VCaP (cell line): ENCODE results near the gene GLRX2.

Source experiments
- H3K27ac ChIP-seq: fragments of 450-650 bp; 2 replicates; pipeline ENCODE4 v1.5.1; 2017
- TF ChIP-seq, protein P1 (sequence below): fragments of 450-650 bp; conservative IDR thresholded peaks from 2 replicates; pipeline ENCODE4 v1.5.1; 2017; ENCODE audit warnings: mild to moderate bottlenecking, moderate library complexity

The GLRX2 gene

DNA sequence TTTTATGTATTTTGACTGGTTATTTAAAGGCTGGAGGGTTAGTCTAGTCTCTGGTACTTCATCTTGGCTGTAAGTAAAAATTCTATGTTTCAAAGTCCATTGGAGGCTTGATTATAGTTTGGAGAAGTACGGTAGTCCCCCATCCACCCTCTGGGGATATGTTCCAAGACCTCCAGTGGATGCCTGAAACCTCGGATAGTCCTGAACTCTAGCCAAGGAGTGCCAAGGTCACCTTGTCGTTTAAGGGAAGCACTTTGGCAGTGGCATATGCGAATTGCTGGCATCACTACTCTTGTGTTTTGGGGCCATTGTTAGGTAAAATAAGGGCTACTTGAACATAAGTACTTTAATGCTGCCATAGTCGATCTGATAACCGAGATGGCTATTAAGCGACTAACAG lies 35.0 kb upstream of the GLRX2 start:
- H3K27ac ChIP-seq, result no peak overlapping the region
- TF ChIP-seq, protein P1, sequence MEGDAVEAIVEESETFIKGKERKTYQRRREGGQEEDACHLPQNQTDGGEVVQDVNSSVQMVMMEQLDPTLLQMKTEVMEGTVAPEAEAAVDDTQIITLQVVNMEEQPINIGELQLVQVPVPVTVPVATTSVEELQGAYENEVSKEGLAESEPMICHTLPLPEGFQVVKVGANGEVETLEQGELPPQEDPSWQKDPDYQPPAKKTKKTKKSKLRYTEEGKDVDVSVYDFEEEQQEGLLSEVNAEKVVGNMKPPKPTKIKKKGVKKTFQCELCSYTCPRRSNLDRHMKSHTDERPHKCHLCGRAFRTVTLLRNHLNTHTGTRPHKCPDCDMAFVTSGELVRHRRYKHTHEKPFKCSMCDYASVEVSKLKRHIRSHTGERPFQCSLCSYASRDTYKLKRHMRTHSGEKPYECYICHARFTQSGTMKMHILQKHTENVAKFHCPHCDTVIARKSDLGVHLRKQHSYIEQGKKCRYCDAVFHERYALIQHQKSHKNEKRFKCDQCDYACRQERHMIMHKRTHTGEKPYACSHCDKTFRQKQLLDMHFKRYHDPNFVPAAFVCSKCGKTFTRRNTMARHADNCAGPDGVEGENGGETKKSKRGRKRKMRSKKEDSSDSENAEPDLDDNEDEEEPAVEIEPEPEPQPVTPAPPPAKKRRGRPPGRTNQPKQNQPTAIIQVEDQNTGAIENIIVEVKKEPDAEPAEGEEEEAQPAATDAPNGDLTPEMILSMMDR, result no peak

DNA sequence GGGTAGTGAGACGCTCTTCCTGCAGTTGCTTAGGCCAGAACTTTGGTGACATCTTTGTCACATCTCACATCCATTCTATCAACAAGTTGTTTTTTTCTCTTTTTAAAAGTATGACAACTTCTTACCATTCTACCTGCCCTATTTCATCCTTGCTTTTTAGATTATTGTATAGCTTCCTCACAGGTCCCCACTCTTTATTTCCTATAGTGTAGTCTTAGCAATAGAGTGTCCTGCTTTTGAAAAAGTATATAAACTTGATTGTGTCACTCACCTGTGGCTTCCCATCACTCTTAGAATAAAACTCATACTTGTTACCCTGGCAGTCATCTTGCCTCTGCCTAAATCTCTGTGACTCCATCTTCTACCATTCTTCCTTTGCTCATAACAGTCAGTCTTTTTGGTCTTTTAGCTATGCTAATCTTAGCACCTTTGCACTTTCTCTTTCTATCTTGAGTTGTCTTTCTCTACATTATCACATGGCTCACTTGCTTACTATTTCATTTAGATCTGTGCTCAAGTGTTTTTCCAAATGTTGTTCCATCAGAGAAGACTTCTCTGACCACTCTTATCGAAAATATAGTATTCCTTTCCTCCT lies 26.1 kb upstream of the GLRX2 start:
- TF ChIP-seq, protein P1, result no peak
- H3K27ac ChIP-seq, result no peak overlapping the region

DNA sequence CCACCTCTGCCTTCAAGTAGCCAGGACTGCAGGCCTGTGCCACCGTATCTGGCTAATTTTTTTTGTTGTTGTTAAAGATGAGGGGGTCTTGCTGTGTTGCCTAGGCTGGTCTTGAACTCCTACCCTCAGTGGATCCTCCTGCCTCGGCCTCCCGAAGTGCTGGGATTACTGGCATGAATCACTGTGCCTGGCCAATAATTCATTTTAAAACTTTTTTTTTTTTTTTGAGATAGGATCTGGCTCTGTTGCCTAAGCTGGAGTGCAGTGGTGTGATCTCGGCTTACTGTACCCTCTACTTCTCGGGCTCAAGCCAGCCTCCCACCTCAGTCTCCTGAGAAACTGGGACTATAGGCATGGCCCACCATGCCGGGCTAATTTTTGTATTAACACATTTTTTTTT lies 20.2 kb upstream of the GLRX2 start:
- H3K27ac ChIP-seq, result no peak overlapping the region
- TF ChIP-seq, protein P1, result no peak

DNA sequence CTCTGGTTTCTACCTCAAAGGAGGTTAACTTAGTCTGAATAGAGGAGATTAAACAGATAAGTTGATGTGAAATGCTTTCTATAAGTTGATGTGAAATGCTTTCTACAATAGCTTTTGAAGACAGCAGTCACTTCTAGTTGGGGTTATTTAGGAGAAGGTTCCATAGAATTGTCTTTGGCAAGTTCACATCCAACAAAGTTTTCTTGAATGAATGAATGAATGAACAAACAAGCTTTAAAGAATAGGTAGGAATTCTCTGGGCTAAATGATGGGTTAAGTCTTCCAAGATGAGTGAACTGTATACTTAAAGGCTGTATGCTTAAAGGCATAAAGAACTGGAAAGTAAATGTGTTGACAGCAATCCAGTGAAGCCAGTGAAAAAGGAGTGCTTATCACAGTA lies 18.5 kb upstream of the GLRX2 start:
- TF ChIP-seq, protein P1, result no peak
- peak overlapping the region; percentile 91; the same call in 1 of the 2 replicates for H3K27ac ChIP-seq

DNA sequence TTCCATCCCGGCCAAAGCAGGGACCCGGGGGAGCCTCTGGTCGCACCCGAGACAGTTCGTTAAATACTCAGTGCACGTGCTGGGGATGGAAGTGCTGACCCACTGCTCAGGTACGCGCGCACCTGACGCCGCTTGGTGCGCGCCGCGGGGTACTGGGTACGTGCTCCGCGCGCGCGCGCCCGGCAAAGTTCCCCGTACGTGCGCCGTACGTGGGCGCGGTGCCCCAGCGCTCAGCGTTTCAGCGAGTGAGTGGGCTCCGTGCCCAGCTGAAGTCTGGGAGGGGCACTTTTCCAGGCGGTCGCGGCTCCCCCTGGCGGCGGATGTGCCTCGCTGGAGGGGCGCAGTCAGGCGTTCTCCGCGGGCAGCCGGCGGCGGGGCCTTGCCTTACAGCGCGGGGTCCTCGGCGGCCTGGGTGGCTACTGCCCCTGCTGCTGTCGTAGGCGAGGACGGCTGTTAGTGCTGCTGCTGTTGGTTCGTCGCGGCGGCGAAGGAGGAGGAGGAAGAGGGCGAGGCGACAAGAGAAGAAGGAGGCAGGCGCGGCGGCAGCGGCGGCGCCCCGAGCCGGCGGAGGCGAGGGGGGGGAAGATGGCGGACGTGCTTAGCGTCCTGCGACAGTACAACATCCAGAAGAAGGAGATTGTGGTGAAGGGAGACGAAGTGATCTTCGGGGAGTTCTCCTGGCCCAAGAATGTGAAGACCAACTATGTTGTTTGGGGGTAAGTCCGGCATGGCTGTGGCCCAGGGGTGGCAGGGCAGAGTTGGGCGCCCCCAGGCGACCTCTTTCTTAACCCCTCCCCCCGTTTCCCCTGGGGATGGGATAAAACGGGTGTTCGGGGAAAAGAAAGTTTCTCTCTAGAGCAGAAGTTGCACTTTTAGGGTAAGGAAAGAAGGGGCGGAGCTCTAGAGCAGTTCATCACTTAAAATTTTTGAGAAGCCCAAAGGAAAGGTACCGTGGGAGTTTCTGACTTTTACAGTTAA lies 16.7 kb upstream of the GLRX2 start, which contains the start of gene CDC73:
Gene CDC73 (plus strand): TSS at position 416 of the 978 bp plus-strand sequence. CDS start 170 bp downstream, at position 586.
- TF ChIP-seq, protein P1, result peak; percentile 92

DNA sequence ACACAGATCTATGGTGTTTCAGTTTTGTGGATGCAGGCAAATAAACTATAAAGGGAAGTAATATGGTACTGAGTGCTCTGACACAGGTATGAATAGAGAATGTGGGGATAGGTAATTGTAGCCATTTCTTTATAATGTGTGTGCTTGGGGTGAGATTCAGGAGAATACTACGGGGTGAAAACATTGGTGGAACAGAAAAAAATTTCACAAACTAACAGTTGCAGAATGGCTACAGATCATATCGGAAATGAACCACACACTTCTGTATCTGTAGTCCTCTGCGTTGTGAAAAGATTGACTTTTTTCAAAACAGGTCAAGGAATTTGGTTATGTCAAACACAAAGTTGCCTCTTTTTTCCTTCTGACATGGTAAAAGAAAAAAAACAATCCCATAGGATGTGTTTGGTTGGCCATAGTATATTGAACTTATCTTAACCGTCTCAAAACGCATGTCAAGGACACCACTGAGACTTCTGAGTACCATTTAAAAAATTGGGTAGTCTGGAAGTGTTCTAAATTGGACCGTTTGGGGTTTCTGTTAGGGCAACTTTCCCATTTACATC lies 15.5 kb upstream of the GLRX2 start:
- no peak overlapping the region for H3K27ac ChIP-seq
- TF ChIP-seq, protein P1, result no peak

More for the DNA sequence above, 16.7 kb upstream of the GLRX2 start, which contains the start of gene CDC73:
- H3K27ac ChIP-seq, result peak within 1 kb of the TSS; percentile 91
